Cardiac muscle cell (in vitro differentiated cells and primary cell): ENCODE results near the gene THAP2. TPM values are rescaled to one million over a fixed set of nuclear protein-coding genes. Genes with fewer than 3 reads are reported as not detected.

Experiments used
- DNase-seq, 2 donors: peaks; one replicate each; pipeline versions ENCODE4 v3.0.0 to v3.0.0-alpha.2; 2010 to 2017; ENCODE audit warnings: low read depth in 1 of 2, low spot score in 1 of 2
- H3K27ac ChIP-seq: fragments of 200-600 bp; sonication (generic); 2 replicates; pipeline ENCODE4 v1.5.1; 2016
- H3K27me3 ChIP-seq: fragments of 200-600 bp; sonication (generic); 2 replicates; pipeline ENCODE4 v1.6.0; 2016; ENCODE audit warnings: control low read depth
- H3K36me3 ChIP-seq: fragments of 200-600 bp; sonication (generic); 2 replicates; pipeline ENCODE4 v1.5.1; 2016; ENCODE audit warnings: control low read depth
- H3K4me1 ChIP-seq: fragments of 200-600 bp; sonication (generic); 2 replicates; pipeline ENCODE4 v1.8.1; 2017; ENCODE audit warnings: low read depth, mild to moderate bottlenecking, mixed run types
- H3K4me3 ChIP-seq: fragments of 200-600 bp; sonication (generic); 2 replicates; pipeline ENCODE4 v1.5.1; 2016; ENCODE audit warnings: mild to moderate bottlenecking
- H3K9me3 ChIP-seq: fragments of 200-600 bp; sonication (generic); 2 replicates; pipeline ENCODE4 v1.5.1; 2017; ENCODE audit warnings: low read depth, mild to moderate bottlenecking, control low read depth
- polyA plus RNA-seq: library from polyadenylated mRNA; unstranded; fragments of >200 nt; fragmentation: Nextera tagmentation; extraction: Ambion mirVana; gene quantifications from 2 replicates; pipeline ENCODE4 v1.2.1, GENCODE V29; 2016
- total RNA-seq: library from RNA; depleted of rRNA; stranded (reverse); fragments of >200 nt; gene quantifications from 2 replicates; pipeline ENCODE4 v1.2.3, GENCODE V29; 2016
- TF ChIP-seq, protein P1 (sequence below): IDR thresholded peaks from 2 replicates; pipeline ENCODE4 v1.5.1; 2012; ENCODE audit warnings: low read depth, mild to moderate bottlenecking, low read length

The THAP2 gene
- total and polyA plus RNA-seq, 2 experiments from 2014 or later, result 6.2 to 11.1 TPM

- H3K27ac ChIP-seq, result peak overlapping the region; percentile 60
- H3K27me3 ChIP-seq, result no peaks in the 10 kb centered on the region
- no peaks in the 10 kb centered on the region for H3K36me3 ChIP-seq
- no peaks in the 10 kb centered on the region for H3K9me3 ChIP-seq
- no peak for DNase-seq
- TF ChIP-seq, protein P1, sequence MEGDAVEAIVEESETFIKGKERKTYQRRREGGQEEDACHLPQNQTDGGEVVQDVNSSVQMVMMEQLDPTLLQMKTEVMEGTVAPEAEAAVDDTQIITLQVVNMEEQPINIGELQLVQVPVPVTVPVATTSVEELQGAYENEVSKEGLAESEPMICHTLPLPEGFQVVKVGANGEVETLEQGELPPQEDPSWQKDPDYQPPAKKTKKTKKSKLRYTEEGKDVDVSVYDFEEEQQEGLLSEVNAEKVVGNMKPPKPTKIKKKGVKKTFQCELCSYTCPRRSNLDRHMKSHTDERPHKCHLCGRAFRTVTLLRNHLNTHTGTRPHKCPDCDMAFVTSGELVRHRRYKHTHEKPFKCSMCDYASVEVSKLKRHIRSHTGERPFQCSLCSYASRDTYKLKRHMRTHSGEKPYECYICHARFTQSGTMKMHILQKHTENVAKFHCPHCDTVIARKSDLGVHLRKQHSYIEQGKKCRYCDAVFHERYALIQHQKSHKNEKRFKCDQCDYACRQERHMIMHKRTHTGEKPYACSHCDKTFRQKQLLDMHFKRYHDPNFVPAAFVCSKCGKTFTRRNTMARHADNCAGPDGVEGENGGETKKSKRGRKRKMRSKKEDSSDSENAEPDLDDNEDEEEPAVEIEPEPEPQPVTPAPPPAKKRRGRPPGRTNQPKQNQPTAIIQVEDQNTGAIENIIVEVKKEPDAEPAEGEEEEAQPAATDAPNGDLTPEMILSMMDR, result no peak
- H3K4me1 ChIP-seq, result peaks cover 28% of the 10 kb centered on the region
- no peak overlapping the region for H3K4me3 ChIP-seq
These were observed 7.2 kb downstream of the THAP2 start for GRCh38 chr12:71671311-71671710.

DNA sequence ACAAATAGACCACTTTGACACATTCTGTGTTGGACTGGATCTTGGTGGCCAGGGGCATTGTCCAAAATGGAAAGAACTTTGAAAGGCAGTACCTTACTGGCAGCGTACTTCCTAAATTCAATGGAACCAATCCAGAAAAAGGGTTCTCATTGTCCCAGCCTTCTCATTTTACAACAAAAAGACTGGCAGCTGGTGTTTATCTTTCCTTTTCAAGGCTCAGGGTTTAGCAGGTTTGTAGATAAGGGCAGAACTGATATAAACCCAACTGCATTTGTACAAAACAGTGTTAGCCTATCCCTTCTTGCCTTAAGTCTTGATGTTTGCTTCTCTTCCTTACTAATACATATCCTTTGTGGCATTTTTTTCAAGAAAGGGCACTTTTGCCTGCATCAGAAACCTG, 7.7 kb downstream of the THAP2 start:
- Histone ChIP-seq H3K27me3 (no peaks in the 10 kb centered on the region), H3K9me3 (no peaks in the 10 kb centered on the region), H3K36me3 (no peaks in the 10 kb centered on the region), H3K4me3 (no peak overlapping the region), H3K4me1 (peaks cover 28% of the 10 kb centered on the region), H3K27ac (peak overlapping the region; percentile 60)
- no peak for DNase-seq
- TF ChIP-seq, protein P1, result no peak

DNA sequence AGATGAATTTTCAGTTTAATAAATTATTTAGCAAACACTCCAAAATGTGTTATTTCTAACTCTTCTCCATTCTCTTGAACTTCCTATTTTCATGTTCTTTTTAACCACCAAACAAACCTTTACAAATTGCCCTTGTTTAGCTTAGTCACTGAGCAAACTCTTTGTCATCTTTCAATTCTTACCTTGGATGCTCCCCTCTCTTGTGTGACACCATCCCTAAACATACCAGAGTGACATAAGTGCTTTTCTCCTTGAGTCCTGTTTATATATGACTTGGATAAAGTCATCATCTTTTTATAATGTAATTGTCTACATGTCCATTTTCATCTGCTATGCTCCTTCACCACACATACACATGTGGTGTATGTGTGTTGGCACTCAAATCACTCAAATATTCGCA, 18.4 kb downstream of the THAP2 start:
- peaks cover 6% of the 10 kb centered on the region for H3K4me1 ChIP-seq
- no peaks in the 10 kb centered on the region for H3K36me3 ChIP-seq
- no peaks in the 10 kb centered on the region for H3K27me3 ChIP-seq
- no peak overlapping the region for H3K4me3 ChIP-seq
- no peaks in the 10 kb centered on the region for H3K9me3 ChIP-seq
- TF ChIP-seq, protein P1, result no peak
- no peak for DNase-seq
- H3K27ac ChIP-seq, result no peak overlapping the region

DNA sequence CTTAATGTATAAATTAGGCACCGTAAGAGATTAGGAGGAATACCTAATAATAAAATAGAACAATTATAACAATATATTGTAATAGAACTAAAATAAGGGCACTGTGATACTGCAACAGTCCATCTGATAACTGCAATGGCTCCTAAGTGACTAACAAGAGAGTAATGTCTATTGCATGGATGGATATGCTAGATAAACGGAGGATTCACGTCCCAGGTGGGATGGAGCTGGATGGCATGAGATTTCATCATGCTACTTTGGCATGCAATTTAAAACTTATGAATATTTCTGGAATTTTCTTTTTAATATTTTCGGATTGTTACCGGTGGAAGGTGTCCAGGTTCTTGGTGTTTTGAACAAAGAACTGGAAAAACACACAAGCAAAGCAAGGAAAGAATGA, 19.5 kb downstream of the THAP2 start:
- no peak for DNase-seq
- H3K4me3 ChIP-seq, result no peak overlapping the region
- H3K9me3 ChIP-seq, result no peaks in the 10 kb centered on the region
- no peaks in the 10 kb centered on the region for H3K36me3 ChIP-seq
- H3K4me1 ChIP-seq, result peaks cover 10% of the 10 kb centered on the region
- no peak overlapping the region for H3K27ac ChIP-seq
- H3K27me3 ChIP-seq, result no peaks in the 10 kb centered on the region
- TF ChIP-seq, protein P1, result no peak

- Histone ChIP-seq H3K4me3 (no peak overlapping the region), H3K27me3 (no peaks in the 10 kb centered on the region), H3K27ac (no peak overlapping the region), H3K4me1 (peaks cover 10% of the 10 kb centered on the region), H3K9me3 (no peaks in the 10 kb centered on the region), H3K36me3 (no peaks in the 10 kb centered on the region)
- no peak for DNase-seq
- TF ChIP-seq, protein P1, result no peak
These were observed 20.0 kb downstream of the THAP2 start for GRCh38 chr12:71684081-71684480.

- no peak for DNase-seq
- H3K27ac ChIP-seq, result peak overlapping the region; percentile 94
These were observed 21.3 kb downstream of the THAP2 start for GRCh38 chr12:71685312-71685906.

More at GRCh38 chr12:71685312-71685906, 21.3 kb downstream of the THAP2 start:
- H3K4me3 ChIP-seq, result peak overlapping the region; percentile 63
- no peaks in the 10 kb centered on the region for H3K36me3 ChIP-seq
- H3K4me1 ChIP-seq, result peaks cover 13% of the 10 kb centered on the region
- no peaks in the 10 kb centered on the region for H3K9me3 ChIP-seq
- TF ChIP-seq, protein P1, result no peak
- no peaks in the 10 kb centered on the region for H3K27me3 ChIP-seq
